ENCODE results near the gene SPRYD3.
"Not testable (repeated sequence)": the region's sequence is repeated elsewhere in the genome, so short reads cannot be mapped to it uniquely, and the experiment has no call there.

SPRYD3 gene

DNA sequence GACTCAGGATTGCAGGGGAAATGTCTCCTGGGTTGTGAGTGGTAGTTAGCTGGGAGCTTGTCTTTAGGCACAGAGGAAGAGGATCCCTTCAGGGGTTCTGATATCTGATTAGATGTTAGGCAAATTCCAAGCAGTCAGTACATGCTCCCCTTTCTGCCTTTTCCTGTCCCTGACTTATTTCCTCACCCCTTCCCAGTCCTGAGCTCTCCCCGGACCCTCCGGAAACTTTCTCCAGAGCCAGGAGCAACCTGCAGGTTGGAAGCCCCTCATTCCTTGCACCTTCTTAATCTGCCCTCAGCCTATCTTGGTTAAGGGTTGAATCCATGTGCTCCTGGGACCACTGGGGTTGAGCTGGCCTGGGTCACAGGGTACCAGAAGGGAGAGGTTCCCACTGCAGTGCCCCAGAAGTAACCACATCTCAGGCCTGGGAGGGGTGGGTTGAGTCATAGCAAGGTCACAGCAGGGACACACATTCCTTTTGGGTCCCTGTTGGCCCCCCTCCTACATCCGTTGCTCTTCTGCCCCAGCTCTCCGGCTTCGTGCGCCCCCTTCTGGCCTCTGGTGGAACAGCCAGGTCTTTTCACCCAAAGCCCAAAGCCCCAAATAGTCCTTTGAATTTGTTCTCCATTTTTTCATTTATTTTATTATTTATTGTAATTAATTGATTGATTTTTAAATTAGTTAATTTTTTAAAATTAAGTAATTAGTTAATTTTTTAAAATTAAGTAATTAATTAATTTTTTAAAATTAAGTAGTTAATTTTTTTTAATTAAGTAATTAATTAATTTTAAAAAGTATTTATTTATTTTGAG is 20.1 kb upstream of the SPRYD3 start:
- peak overlapping the region in 1 of 2 donors; percentile 75 for H3K4me3 ChIP-seq (ENCODE audit: low read depth in 1 of 2, low read length in 2 of 2)
- H3K4me1 ChIP-seq (ENCODE audit: insufficient read depth, low read length): peaks cover 16% of the 10 kb centered on the region
- H3K27me3 ChIP-seq (ENCODE audit: control insufficient read depth in 1 of 2, insufficient read depth in 2 of 2, low read length in 2 of 2): no peaks in the 10 kb centered on the region
- no peaks in the 10 kb centered on the region for H3K9me3 ChIP-seq (ENCODE audit: low read length)
- peak overlapping the region; percentile 90 for H3K27ac ChIP-seq (ENCODE audit: low read depth, low read length)
- H3K36me3 ChIP-seq (ENCODE audit: insufficient read depth, low read length): no peaks in the 10 kb centered on the region
- H3K9ac ChIP-seq (ENCODE audit: low read length): peak overlapping the region; percentile 49

DNA sequence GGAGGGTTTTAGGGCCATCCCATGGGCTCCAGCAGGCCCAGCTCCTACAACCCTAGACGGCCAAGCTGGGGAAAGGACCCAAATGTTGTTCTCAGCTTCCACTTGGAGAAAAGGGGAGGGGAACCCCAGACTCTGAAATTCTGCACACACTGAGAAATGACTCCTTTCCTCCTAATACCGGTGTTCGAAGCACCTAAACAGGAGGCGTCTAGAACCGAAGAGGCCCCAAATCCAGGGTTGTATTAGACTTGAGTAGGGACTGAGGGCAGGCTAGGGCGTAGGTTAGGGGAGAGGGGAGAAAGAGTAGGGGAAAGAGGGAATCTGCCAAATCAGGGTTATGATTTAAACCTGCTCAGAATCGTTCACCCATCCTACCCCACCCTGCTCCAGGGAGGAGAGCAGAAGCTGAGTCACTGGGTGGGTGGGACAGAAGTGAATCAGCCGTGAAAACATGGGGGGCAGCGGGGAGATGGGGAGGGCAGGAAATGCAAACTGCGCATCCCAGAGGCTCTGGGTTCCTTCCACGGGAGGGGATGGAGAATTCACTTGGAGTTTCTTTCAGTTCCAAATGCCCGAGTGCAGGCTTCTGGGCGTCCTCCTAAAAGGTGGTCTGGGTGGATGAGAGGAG is 19.3 kb upstream of the SPRYD3 start:
- Histone ChIP-seq H3K4me3 (ENCODE audit: low read depth in 1 of 2, low read length in 2 of 2) (peak overlapping the region in 1 of 2 donors; percentile 75), H3K27ac (ENCODE audit: low read depth, low read length) (peak overlapping the region; percentile 90), H3K9me3 (ENCODE audit: low read length) (no peaks in the 10 kb centered on the region), H3K9ac (ENCODE audit: low read length) (peak overlapping the region; percentile 49), H3K4me1 (ENCODE audit: insufficient read depth, low read length) (peaks cover 16% of the 10 kb centered on the region), H3K27me3 (ENCODE audit: control insufficient read depth in 1 of 2, insufficient read depth in 2 of 2, low read length in 2 of 2) (no peaks in the 10 kb centered on the region), H3K36me3 (ENCODE audit: insufficient read depth, low read length) (no peaks in the 10 kb centered on the region)

GRCh38 chr12:53097564-53098353 is 18.6 kb upstream of the SPRYD3 start, which contains the start of gene IGFBP6:
Gene IGFBP6 (plus strand): TSS chr12:53097667. CDS start chr12:53097718, 51 bp downstream.
- no peaks in the 10 kb centered on the region for H3K36me3 ChIP-seq (ENCODE audit: insufficient read depth, low read length)
- H3K27ac ChIP-seq (ENCODE audit: low read depth, low read length): peak within 1 kb of the TSS; percentile 90
- H3K9ac ChIP-seq (ENCODE audit: low read length): peak within 1 kb of the TSS; percentile 57
- H3K9me3 ChIP-seq (ENCODE audit: low read length): no peaks in the 10 kb centered on the region
- H3K4me1 ChIP-seq (ENCODE audit: insufficient read depth, low read length): peaks cover 16% of the 10 kb centered on the region
- no peaks in the 10 kb centered on the region for H3K27me3 ChIP-seq (ENCODE audit: control insufficient read depth in 1 of 2, insufficient read depth in 2 of 2, low read length in 2 of 2)
- peak within 1 kb of the TSS; percentile 75 to 96 for H3K4me3 ChIP-seq (ENCODE audit: low read depth in 1 of 2, low read length in 2 of 2)

GRCh38 chr12:53097207-53097563 is 18.0 kb upstream of the SPRYD3 start:
- Histone ChIP-seq H3K27ac (ENCODE audit: low read depth, low read length) (peak overlapping the region; percentile 90), H3K27me3 (ENCODE audit: control insufficient read depth in 1 of 2, insufficient read depth in 2 of 2, low read length in 2 of 2) (no peaks in the 10 kb centered on the region), H3K4me1 (ENCODE audit: insufficient read depth, low read length) (peaks cover 16% of the 10 kb centered on the region), H3K9me3 (ENCODE audit: low read length) (no peaks in the 10 kb centered on the region), H3K36me3 (ENCODE audit: insufficient read depth, low read length) (no peaks in the 10 kb centered on the region), H3K9ac (ENCODE audit: low read length) (peak overlapping the region; percentile 57), H3K4me3 (ENCODE audit: low read depth in 1 of 2, low read length in 2 of 2) (peak overlapping the region; percentile 75 to 96)

DNA sequence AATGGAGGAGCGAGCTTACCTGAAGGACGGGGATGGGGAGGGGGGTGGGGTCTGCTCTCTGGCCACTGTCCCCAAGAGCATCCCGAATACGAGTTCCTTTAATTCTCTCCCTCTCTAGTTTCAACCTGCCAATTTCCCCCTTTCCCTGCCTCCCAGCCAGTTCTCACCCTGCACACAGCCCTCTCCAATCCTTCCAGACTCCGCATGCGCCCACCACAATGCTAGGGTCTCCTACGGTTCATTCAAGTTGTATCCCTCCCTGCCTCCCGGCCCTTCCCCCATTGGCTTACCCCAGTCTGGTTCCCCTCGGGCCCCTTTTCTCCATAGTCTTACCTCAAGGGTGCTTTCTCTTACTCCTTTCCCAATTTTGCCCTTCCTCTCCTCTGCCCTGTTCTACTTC is 17.6 kb upstream of the SPRYD3 start:
- H3K4me3 ChIP-seq (ENCODE audit: low read depth in 1 of 2, low read length in 2 of 2): peak overlapping the region in 1 of 2 donors; percentile 75
- H3K27ac ChIP-seq (ENCODE audit: low read depth, low read length): peak overlapping the region; percentile 90
- H3K9me3 ChIP-seq (ENCODE audit: low read length): no peaks in the 10 kb centered on the region
- no peaks in the 10 kb centered on the region for H3K27me3 ChIP-seq (ENCODE audit: control insufficient read depth in 1 of 2, insufficient read depth in 2 of 2, low read length in 2 of 2)
- H3K36me3 ChIP-seq (ENCODE audit: insufficient read depth, low read length): no peaks in the 10 kb centered on the region
- H3K9ac ChIP-seq (ENCODE audit: low read length): peak overlapping the region; percentile 57
- H3K4me1 ChIP-seq (ENCODE audit: insufficient read depth, low read length): peaks cover 16% of the 10 kb centered on the region

DNA sequence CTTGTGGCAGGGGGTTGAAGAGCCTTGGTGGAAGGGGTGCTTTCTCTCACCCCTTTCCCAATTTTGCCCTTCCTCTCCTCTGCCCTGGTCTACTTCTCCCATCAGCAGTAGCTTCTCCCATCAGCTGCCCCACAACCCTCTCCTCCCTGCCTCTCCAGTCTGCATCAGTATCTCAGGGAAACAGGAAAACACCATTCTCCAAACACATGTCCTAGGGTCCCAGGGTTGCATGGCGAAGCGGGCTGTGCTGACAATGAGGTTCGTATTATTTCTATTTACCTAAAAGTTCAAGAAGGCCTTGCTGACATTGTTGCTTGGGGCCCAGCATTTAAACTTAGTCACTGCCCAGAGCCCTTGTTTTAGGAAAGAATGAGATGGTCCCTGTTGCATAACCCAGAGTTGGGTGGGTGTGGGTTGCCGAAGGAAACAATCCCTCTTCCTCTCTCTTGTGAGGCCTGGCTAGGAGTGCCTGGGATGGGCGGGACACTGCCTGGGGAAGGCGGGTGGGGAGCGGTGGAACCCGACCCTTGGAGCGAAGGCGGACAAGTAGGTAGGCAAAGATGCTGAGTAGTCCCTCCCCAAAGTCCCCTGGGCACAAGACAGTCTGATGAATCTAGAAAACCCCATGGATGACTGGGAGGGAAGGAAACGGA is 17.0 kb upstream of the SPRYD3 start:
- no peak overlapping the region for H3K27ac ChIP-seq (ENCODE audit: low read depth, low read length)
- H3K4me1 ChIP-seq (ENCODE audit: insufficient read depth, low read length): peaks cover 16% of the 10 kb centered on the region
- H3K36me3 ChIP-seq (ENCODE audit: insufficient read depth, low read length): no peaks in the 10 kb centered on the region
- H3K27me3 ChIP-seq (ENCODE audit: control insufficient read depth in 1 of 2, insufficient read depth in 2 of 2, low read length in 2 of 2): no peaks in the 10 kb centered on the region
- peak overlapping the region in 1 of 2 donors; percentile 75 for H3K4me3 ChIP-seq (ENCODE audit: low read depth in 1 of 2, low read length in 2 of 2)
- H3K9ac ChIP-seq (ENCODE audit: low read length): peak overlapping the region; percentile 57
- H3K9me3 ChIP-seq (ENCODE audit: low read length): no peaks in the 10 kb centered on the region

DNA sequence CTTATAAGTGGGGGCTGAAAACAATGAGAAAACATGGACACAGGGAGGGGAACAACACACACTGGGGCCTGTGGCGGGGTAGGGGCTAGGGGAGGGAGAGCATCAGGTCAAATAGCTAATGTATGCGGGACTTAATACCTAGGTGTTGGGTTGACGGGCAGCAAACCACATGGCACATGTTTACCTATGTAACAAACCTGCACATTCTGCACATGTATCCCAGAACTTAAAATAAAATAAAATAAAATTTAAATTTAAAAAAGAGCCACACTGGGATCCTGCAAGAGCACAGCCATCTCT is 16.4 kb upstream of the SPRYD3 start:
- peaks cover 16% of the 10 kb centered on the region for H3K4me1 ChIP-seq (ENCODE audit: insufficient read depth, low read length)
- not testable (repeated sequence) for H3K9me3 ChIP-seq (ENCODE audit: low read length); H3K27me3 ChIP-seq (ENCODE audit: control insufficient read depth in 1 of 2, insufficient read depth in 2 of 2, low read length in 2 of 2); H3K27ac ChIP-seq (ENCODE audit: low read depth, low read length); H3K4me3 ChIP-seq (ENCODE audit: low read depth in 1 of 2, low read length in 2 of 2); H3K9ac ChIP-seq (ENCODE audit: low read length); H3K36me3 ChIP-seq (ENCODE audit: insufficient read depth, low read length)

DNA sequence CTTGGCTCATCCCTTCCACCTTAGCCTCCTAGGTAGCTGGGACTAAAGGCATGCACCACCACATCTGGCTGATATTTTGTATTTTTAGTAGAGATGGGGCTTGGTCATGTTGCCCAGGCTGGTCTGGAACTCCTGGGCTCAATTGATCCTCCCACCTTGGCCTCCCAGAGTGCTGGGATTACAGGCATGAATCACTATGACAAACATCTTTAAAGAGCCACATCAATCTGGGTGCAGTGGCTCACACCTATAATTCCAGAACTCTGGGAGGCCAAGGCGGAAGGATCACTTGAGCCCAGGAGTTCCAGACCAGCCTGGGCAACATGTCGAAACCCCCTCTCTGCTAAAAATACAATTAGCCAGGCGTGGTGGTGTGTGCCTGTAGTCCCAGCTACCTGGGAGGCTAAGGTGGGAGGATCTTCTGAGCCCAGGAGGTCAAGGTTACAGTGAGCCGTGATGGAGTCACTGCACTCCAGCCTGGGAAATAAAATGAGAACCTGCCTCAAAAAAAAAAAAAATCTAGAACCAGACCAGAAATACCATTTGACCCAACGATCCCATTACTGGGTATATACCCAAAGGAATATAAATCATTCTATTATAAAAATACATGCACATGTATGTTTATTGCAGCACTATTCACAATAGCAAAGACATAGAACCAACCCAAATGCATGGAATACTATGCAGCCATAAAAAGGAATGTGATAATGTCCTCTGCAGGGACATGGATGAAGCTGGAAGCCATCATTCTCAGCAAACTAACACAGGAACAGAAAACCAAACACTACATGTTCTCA is 15.8 kb upstream of the SPRYD3 start:
- not testable (repeated sequence) for H3K9me3 ChIP-seq (ENCODE audit: low read length); H3K9ac ChIP-seq (ENCODE audit: low read length); H3K27ac ChIP-seq (ENCODE audit: low read depth, low read length); H3K36me3 ChIP-seq (ENCODE audit: insufficient read depth, low read length); H3K27me3 ChIP-seq (ENCODE audit: control insufficient read depth in 1 of 2, insufficient read depth in 2 of 2, low read length in 2 of 2); H3K4me3 ChIP-seq (ENCODE audit: low read depth in 1 of 2, low read length in 2 of 2)
- peaks cover 16% of the 10 kb centered on the region for H3K4me1 ChIP-seq (ENCODE audit: insufficient read depth, low read length)

DNA sequence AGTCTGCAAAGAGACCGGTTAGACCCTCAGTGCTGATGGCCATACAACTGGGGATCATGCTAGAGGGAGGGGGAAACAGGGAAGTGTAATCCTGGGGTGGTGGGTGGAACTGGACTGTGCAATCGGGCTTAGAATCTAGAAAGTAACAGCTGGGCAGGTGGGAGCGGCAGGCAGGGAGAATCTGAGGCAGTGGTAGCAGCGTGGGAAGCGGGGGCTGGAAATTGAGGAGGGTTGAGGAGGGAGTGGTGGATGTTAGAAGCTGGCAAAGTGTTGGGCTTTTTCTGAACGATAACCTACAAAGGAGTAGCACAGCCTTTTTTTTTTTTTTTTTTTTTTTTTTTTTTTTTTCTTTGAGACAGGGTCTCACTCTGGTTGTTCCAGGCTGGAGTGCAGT is 15.2 kb upstream of the SPRYD3 start:
- Histone ChIP-seq H3K4me1 (ENCODE audit: insufficient read depth, low read length) (peaks cover 16% of the 10 kb centered on the region), H3K9me3 (ENCODE audit: low read length) (no peaks in the 10 kb centered on the region), H3K4me3 (ENCODE audit: low read depth in 1 of 2, low read length in 2 of 2) (no peak overlapping the region), H3K27me3 (ENCODE audit: control insufficient read depth in 1 of 2, insufficient read depth in 2 of 2, low read length in 2 of 2) (no peaks in the 10 kb centered on the region), H3K36me3 (ENCODE audit: insufficient read depth, low read length) (no peaks in the 10 kb centered on the region), H3K9ac (ENCODE audit: low read length) (no peak overlapping the region), H3K27ac (ENCODE audit: low read depth, low read length) (no peak overlapping the region)

DNA sequence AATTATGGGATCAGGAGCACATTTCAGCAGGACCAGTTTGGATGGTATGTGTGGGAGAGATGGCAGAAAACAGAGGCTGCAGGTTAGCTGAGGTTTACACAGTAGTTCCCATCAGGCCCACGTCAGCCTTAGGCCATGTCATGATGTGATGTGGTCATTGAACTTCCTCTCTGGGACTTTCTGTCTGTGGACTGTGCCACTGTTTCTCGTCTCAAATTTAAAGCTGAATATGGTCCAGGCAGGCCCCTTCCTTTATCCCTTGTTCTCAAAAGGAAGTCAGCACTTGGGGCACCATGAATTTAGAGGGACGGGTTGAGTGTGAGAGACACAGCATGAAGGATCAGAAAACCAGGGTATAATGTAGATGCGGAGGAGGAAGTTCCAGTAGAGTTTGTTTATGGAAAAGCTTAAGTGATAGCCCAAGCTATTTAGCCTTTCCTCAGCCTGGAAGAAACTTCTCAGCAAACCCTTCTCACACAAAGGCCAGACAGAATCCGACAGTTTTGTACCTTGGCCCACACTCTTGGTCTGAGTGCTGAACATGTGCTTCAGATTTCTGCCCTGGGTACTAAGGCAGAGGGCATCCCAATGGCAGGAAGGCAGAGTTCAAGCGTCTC is 14.7 kb upstream of the SPRYD3 start:
- no peak overlapping the region for H3K27ac ChIP-seq (ENCODE audit: low read depth, low read length)
- H3K4me3 ChIP-seq (ENCODE audit: low read depth in 1 of 2, low read length in 2 of 2): no peak overlapping the region
- no peaks in the 10 kb centered on the region for H3K36me3 ChIP-seq (ENCODE audit: insufficient read depth, low read length)
- no peaks in the 10 kb centered on the region for H3K27me3 ChIP-seq (ENCODE audit: control insufficient read depth in 1 of 2, insufficient read depth in 2 of 2, low read length in 2 of 2)
- peaks cover 12% of the 10 kb centered on the region for H3K4me1 ChIP-seq (ENCODE audit: insufficient read depth, low read length)
- H3K9ac ChIP-seq (ENCODE audit: low read length): no peak overlapping the region
- no peaks in the 10 kb centered on the region for H3K9me3 ChIP-seq (ENCODE audit: low read length)

Data from muscle layer of colon (tissue), 2 donors.